Measurements from ENCODE around the gene SORL1. TPM values are rescaled to one million over a fixed set of nuclear protein-coding genes. Genes with fewer than 3 reads are reported as not detected.

SORL1 gene
- total and polyA plus RNA-seq, 2 of the 13 experiments (the other 11 are each of a cell fraction or from before 2014, with no cell fraction given), result 21.3 to 148 TPM

DNA sequence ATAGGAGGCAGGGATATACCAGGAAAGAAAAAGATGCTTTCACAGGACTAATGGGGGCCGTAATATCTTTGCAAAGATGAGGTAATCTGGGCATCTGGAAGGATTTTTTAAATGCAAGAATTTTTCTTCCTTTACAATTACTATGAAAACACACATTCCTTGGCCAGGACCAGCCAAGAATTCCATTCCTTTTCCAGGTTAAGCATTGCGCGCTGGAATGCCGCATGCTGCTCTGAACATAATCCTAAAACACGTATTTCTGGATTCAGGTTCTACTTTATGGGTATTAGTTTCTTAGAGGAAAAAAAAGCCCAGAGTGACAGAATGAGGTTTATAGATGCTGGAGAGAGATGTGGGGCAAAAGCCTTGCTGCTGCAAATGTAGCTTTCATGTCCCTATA is 100.0 kb downstream of the SORL1 start:
- ATAC-seq, result no peak
- BruUV-seq (replicated peaks), result no TSS peak
- TF ChIP-seq NR2F1 (CRISPR knock-in tag; IDR thresholded peaks at IDR 0.05) (no peak), EED (CRISPR knock-in tag; IDR thresholded peaks at IDR 0.05) (no peak), SRSF4 (IDR thresholded peaks at IDR 0.05; ENCODE audit: low read depth, low read length, poor library complexity, severe bottlenecking) (no peak), AHR (CRISPR knock-in tag; IDR thresholded peaks at IDR 0.05) (no peak), RORA (CRISPR knock-in tag; IDR thresholded peaks at IDR 0.05) (no peak), ZNF558 (CRISPR knock-in tag; IDR thresholded peaks at IDR 0.05; ENCODE audit: borderline replicate concordance) (no peak), HOXA7 (CRISPR knock-in tag; IDR thresholded peaks at IDR 0.05) (no peak), ZMYM3 (CRISPR knock-in tag; IDR thresholded peaks at IDR 0.05) (no peak)
- TF ChIP-seq, protein P1, sequence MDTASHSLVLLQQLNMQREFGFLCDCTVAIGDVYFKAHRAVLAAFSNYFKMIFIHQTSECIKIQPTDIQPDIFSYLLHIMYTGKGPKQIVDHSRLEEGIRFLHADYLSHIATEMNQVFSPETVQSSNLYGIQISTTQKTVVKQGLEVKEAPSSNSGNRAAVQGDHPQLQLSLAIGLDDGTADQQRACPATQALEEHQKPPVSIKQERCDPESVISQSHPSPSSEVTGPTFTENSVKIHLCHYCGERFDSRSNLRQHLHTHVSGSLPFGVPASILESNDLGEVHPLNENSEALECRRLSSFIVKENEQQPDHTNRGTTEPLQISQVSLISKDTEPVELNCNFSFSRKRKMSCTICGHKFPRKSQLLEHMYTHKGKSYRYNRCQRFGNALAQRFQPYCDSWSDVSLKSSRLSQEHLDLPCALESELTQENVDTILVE (CRISPR knock-in tag; IDR thresholded peaks at IDR 0.05), result no peak
- TF ChIP-seq, protein P2, sequence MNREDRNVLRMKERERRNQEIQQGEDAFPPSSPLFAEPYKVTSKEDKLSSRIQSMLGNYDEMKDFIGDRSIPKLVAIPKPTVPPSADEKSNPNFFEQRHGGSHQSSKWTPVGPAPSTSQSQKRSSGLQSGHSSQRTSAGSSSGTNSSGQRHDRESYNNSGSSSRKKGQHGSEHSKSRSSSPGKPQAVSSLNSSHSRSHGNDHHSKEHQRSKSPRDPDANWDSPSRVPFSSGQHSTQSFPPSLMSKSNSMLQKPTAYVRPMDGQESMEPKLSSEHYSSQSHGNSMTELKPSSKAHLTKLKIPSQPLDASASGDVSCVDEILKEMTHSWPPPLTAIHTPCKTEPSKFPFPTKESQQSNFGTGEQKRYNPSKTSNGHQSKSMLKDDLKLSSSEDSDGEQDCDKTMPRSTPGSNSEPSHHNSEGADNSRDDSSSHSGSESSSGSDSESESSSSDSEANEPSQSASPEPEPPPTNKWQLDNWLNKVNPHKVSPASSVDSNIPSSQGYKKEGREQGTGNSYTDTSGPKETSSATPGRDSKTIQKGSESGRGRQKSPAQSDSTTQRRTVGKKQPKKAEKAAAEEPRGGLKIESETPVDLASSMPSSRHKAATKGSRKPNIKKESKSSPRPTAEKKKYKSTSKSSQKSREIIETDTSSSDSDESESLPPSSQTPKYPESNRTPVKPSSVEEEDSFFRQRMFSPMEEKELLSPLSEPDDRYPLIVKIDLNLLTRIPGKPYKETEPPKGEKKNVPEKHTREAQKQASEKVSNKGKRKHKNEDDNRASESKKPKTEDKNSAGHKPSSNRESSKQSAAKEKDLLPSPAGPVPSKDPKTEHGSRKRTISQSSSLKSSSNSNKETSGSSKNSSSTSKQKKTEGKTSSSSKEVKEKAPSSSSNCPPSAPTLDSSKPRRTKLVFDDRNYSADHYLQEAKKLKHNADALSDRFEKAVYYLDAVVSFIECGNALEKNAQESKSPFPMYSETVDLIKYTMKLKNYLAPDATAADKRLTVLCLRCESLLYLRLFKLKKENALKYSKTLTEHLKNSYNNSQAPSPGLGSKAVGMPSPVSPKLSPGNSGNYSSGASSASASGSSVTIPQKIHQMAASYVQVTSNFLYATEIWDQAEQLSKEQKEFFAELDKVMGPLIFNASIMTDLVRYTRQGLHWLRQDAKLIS (CRISPR knock-in tag; IDR thresholded peaks at IDR 0.05), result no peak
- intact Hi-C loops (cut with micrococcal nuclease; ENCODE audit: unreplicated experiment) (loop anchor here (5.0 kb wide), 2 partner anchors 100 to 235 kb away; partner anchors contain the start of genes SORL1 and SORL1-AS1), in situ Hi-C loops (cut with HindIII; ENCODE audit: extremely low pct_ligation_motif_present, low pct_unique_long_range_greater_than_20kb) (no loop called here)
- WGBS (ENCODE audit: low lambda C conversion rate), result 97% methylated on average over 5 of the region's 5 CpGs
- H3K4me3 ChIP-seq (replicated peaks in 1 of 3; ENCODE audit: insufficient read depth in 1 of 3, low read depth in 2 of 3, low read length in 3 of 3), result no peak overlapping the region
- POLR2A ChIA-PET, result no interaction called here
- peaks cover 28 to 80% of the 10 kb centered on the region in 2 experiments for H3K36me3 ChIP-seq (replicated peaks in 1 of 2; ENCODE audit: control insufficient read depth in 1 of 2, insufficient read depth in 2 of 2, low read length in 2 of 2)
- H3K27ac ChIP-seq (ENCODE audit: extremely low read length, insufficient read depth, low read length), result no peak overlapping the region
- H3K4me1 ChIP-seq (ENCODE audit: insufficient read depth, low read length), result peaks cover 27% of the 10 kb centered on the region
- no peaks in the 10 kb centered on the region for H3K27me3 ChIP-seq (ENCODE audit: control insufficient read depth in 1 of 2, insufficient read depth in 2 of 2, low read length in 2 of 2)
- no peak for DNase-seq (ENCODE audit: low spot score)
- CTCF ChIA-PET (ENCODE audit: low intra/inter-chr PET ratio, low total read pairs), result no interaction called here
- H2AFZ ChIP-seq (ENCODE audit: low read length), result no peak overlapping the region
- H3K4me2 ChIP-seq (ENCODE audit: low read depth, low read length), result no peak overlapping the region
- no peaks in the 10 kb centered on the region for H3K79me2 ChIP-seq (ENCODE audit: insufficient read depth, low read length)
- H3K9me3 ChIP-seq (ENCODE audit: low read length), result no peaks in the 10 kb centered on the region
- 0 out of 2 replicates have a peak, but pooled peaks cover 6% of the 10 kb centered on the region for H4K20me1 ChIP-seq (ENCODE audit: insufficient read depth, low read length)
- no peak overlapping the region for H3K9ac ChIP-seq (ENCODE audit: insufficient read depth, low read depth, low read length)
- FAIRE-seq, result no peak

All from HepG2 (cell line).